HL-60 (cell line): ENCODE results near the gene PSMB11.

Source experiments
- POLR2AphosphoS5 ChIP-seq: IDR thresholded peaks from 2 replicates; pipeline ENCODE4 v1.6.1; 2012; ENCODE audit warnings: low read depth
- SPI1 ChIP-seq: IDR thresholded peaks from 2 replicates; pipeline ENCODE4 v1.6.1; 2012; ENCODE audit warnings: low read depth, mild to moderate bottlenecking, borderline replicate concordance
- TF ChIP-seq, protein P1 (sequence below): IDR thresholded peaks from one replicate; pipeline ENCODE4 v1.5.1; 2011; ENCODE audit warnings: low read length, control low read depth, inconsistent platforms; ENCODE audit not compliant: insufficient read depth

GRCh38 chr14:23053426-23053825 lies 11.4 kb downstream of the PSMB11 start:
- TF ChIP-seq SPI1 (no peak), POLR2AphosphoS5 (no peak)
- TF ChIP-seq, protein P1, sequence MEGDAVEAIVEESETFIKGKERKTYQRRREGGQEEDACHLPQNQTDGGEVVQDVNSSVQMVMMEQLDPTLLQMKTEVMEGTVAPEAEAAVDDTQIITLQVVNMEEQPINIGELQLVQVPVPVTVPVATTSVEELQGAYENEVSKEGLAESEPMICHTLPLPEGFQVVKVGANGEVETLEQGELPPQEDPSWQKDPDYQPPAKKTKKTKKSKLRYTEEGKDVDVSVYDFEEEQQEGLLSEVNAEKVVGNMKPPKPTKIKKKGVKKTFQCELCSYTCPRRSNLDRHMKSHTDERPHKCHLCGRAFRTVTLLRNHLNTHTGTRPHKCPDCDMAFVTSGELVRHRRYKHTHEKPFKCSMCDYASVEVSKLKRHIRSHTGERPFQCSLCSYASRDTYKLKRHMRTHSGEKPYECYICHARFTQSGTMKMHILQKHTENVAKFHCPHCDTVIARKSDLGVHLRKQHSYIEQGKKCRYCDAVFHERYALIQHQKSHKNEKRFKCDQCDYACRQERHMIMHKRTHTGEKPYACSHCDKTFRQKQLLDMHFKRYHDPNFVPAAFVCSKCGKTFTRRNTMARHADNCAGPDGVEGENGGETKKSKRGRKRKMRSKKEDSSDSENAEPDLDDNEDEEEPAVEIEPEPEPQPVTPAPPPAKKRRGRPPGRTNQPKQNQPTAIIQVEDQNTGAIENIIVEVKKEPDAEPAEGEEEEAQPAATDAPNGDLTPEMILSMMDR, result no peak
